Measurements from ENCODE around the gene CMYA5. TPM values are rescaled to one million over a fixed set of nuclear protein-coding genes. Genes with fewer than 3 reads are reported as not detected.

CMYA5 gene
- total and polyA plus RNA-seq, 7 donors, result 0.46 to 21.0 (median 5.2) TPM

DNA sequence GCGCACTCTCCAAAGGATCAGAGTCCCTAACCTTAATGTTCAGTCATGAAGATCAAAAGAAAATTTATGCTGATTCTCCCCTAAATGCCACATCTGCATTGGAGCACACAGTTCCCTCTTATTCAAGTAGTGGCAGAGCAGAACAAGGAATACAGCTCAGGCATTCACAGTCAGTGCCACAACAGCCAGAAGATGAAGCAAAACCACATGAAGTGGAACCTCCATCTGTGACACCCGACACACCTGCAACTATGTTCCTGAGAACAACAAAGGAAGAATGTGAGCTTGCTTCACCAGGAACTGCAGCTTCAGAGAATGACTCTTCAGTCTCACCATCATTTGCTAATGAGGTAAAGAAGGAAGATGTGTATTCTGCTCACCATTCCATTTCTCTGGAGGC is 40.0 kb downstream of the CMYA5 start:
- no peak for DNase-seq
- H3K27me3 ChIP-seq, result no peaks in the 10 kb centered on the region
- 79 to 88% methylated on average over 2 of the region's 2 CpGs for WGBS, 2 donors
- no peak overlapping the region for H3K4me3 ChIP-seq
- H3K4me1 ChIP-seq, result no peaks in the 10 kb centered on the region
- H3K27ac ChIP-seq, result no peak overlapping the region
- intact Hi-C loops (cut with DNase I), result no loop called here
- TF ChIP-seq POLR2AphosphoS5 (IDR thresholded peaks at IDR 0.05), result no peak
- TF ChIP-seq, protein P1, sequence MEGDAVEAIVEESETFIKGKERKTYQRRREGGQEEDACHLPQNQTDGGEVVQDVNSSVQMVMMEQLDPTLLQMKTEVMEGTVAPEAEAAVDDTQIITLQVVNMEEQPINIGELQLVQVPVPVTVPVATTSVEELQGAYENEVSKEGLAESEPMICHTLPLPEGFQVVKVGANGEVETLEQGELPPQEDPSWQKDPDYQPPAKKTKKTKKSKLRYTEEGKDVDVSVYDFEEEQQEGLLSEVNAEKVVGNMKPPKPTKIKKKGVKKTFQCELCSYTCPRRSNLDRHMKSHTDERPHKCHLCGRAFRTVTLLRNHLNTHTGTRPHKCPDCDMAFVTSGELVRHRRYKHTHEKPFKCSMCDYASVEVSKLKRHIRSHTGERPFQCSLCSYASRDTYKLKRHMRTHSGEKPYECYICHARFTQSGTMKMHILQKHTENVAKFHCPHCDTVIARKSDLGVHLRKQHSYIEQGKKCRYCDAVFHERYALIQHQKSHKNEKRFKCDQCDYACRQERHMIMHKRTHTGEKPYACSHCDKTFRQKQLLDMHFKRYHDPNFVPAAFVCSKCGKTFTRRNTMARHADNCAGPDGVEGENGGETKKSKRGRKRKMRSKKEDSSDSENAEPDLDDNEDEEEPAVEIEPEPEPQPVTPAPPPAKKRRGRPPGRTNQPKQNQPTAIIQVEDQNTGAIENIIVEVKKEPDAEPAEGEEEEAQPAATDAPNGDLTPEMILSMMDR (IDR thresholded peaks at IDR 0.05), result no peak
- no peak for TF ChIP-seq POLR2A (IDR thresholded peaks at IDR 0.05)
- TF ChIP-seq EP300 (IDR thresholded peaks at IDR 0.05), result no peak
- no peaks in the 10 kb centered on the region for H3K36me3 ChIP-seq
- H3K9me3 ChIP-seq, result no peaks in the 10 kb centered on the region

- no peak for TF ChIP-seq POLR2A (IDR thresholded peaks at IDR 0.05)
- TF ChIP-seq POLR2AphosphoS5 (IDR thresholded peaks at IDR 0.05), result no peak
- no peak for TF ChIP-seq EP300 (IDR thresholded peaks at IDR 0.05)
- TF ChIP-seq, protein P1 (IDR thresholded peaks at IDR 0.05), result no peak
- WGBS, 2 donors, result 89 to 94% methylated on average over 3 of the region's 3 CpGs
- Histone ChIP-seq H3K27me3 (no peaks in the 10 kb centered on the region), H3K36me3 (no peaks in the 10 kb centered on the region), H3K4me3 (no peak overlapping the region), H3K27ac (no peak overlapping the region), H3K9me3 (no peaks in the 10 kb centered on the region), H3K4me1 (no peaks in the 10 kb centered on the region)
- intact Hi-C loops (cut with DNase I), result no loop called here
- no peak for DNase-seq
Observed at GRCh38 chr5:79730564-79730963, 40.9 kb downstream of the CMYA5 start.

- Histone ChIP-seq H3K4me1 (no peaks in the 10 kb centered on the region), H3K9me3 (no peaks in the 10 kb centered on the region), H3K4me3 (no peak overlapping the region), H3K27me3 (no peaks in the 10 kb centered on the region), H3K27ac (no peak overlapping the region), H3K36me3 (no peaks in the 10 kb centered on the region)
- intact Hi-C loops (cut with DNase I), result no loop called here
- 83 to 94% methylated on average over 2 of the region's 2 CpGs for whole genome bisulfite sequencing, 2 donors
- DNase-seq, result no peak
- TF ChIP-seq, protein P1 (IDR thresholded peaks at IDR 0.05), result no peak
- TF ChIP-seq POLR2AphosphoS5 (IDR thresholded peaks at IDR 0.05) (no peak), POLR2A (IDR thresholded peaks at IDR 0.05) (no peak), EP300 (IDR thresholded peaks at IDR 0.05) (no peak)
Observed at GRCh38 chr5:79731775-79732174, 42.1 kb downstream of the CMYA5 start.

GRCh38 chr5:79736528-79737514 is 47.2 kb downstream of the CMYA5 start:
- WGBS, 2 donors, result 62 to 83% methylated on average over 14 of the region's 14 CpGs
- no peak for TF ChIP-seq POLR2A (IDR thresholded peaks at IDR 0.05)
- no peak for TF ChIP-seq EP300 (IDR thresholded peaks at IDR 0.05)

DNA sequence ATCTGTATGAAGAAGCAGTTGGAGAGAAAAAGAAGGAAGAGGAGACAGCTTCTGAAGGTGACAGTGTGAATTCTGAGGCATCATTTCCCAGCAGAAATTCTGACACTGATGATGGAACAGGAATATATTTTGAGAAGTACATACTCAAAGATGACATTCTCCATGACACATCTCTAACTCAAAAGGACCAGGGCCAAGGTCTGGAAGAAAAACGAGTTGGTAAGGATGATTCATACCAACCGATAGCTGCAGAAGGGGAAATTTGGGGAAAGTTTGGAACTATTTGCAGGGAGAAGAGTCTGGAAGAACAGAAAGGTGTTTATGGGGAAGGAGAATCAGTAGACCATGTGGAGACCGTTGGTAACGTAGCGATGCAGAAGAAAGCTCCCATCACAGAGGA is 48.7 kb downstream of the CMYA5 start:
- intact Hi-C loops (cut with DNase I), result no loop called here
- 88 to 90% methylated on average over 5 of the region's 5 CpGs for WGBS, 2 donors
- DNase-seq, result no peak

More at GRCh38 chr5:79736528-79737514, 47.2 kb downstream of the CMYA5 start:
- H3K4me3 ChIP-seq, result no peak overlapping the region
- H3K27ac ChIP-seq, result no peak overlapping the region
- intact Hi-C loops (cut with DNase I), result no loop called here
- H3K4me1 ChIP-seq, result no peaks in the 10 kb centered on the region
- H3K9me3 ChIP-seq, result peaks cover 0 to 4% (median 0%) of the 10 kb centered on the region in 4 donors
- DNase-seq, result no peak
- no peaks in the 10 kb centered on the region for H3K36me3 ChIP-seq
- H3K27me3 ChIP-seq, result no peaks in the 10 kb centered on the region

More for the DNA sequence above, 48.7 kb downstream of the CMYA5 start:
- TF ChIP-seq EP300 (IDR thresholded peaks at IDR 0.05) (no peak), POLR2A (IDR thresholded peaks at IDR 0.05) (no peak), POLR2AphosphoS5 (IDR thresholded peaks at IDR 0.05) (no peak)
- TF ChIP-seq, protein P1 (IDR thresholded peaks at IDR 0.05), result no peak
- Histone ChIP-seq H3K36me3 (no peaks in the 10 kb centered on the region), H3K27me3 (no peaks in the 10 kb centered on the region), H3K27ac (no peak overlapping the region), H3K4me3 (no peak overlapping the region), H3K4me1 (no peaks in the 10 kb centered on the region), H3K9me3 (peaks cover 0 to 4% (median 0%) of the 10 kb centered on the region in 4 donors)
